MM.1S (cell line): ENCODE measurements around the gene TMEFF2.

Experiments
- DNase-seq: peaks from one replicate; pipeline ENCODE4 v3.0.0-alpha.2; 2015
- H2AFZ ChIP-seq: fragments of 300-600 bp; sonication (generic); 2 replicates; pipeline ENCODE4 v1.6.0; 2016; ENCODE audit warnings: antibody characterized with exemption, low read length
- H3F3A ChIP-seq: fragments of 300-600 bp; sonication (generic); 2 replicates; pipeline ENCODE4 v1.6.1; 2016; ENCODE audit warnings: mild to moderate bottlenecking, antibody characterized with exemption, low read length, moderate library complexity, mixed read lengths; ENCODE audit not compliant: insufficient read depth
- H3K27ac ChIP-seq: fragments of 300-600 bp; sonication (generic); 2 replicates; pipeline ENCODE4 v1.5.1; 2016; ENCODE audit warnings: mild to moderate bottlenecking, low read length
- H3K27me3 ChIP-seq: fragments of 300-600 bp; sonication (generic); replicated peaks from 2 replicates; pipeline ENCODE4 v1.6.0; 2016; ENCODE audit warnings: low read length; ENCODE audit not compliant: insufficient read depth
- H3K36me3 ChIP-seq: fragments of 300-600 bp; sonication (generic); replicated peaks from 2 replicates; pipeline ENCODE4 v1.6.1; 2016; ENCODE audit warnings: mild to moderate bottlenecking, low read length, mixed read lengths; ENCODE audit not compliant: insufficient read depth
- H3K4me1 ChIP-seq: fragments of 300-600 bp; sonication (generic); 2 replicates; pipeline ENCODE4 v1.6.1; 2016; ENCODE audit warnings: low read length, mixed read lengths
- H3K4me2 ChIP-seq: fragments of 300-600 bp; sonication (generic); 2 replicates; pipeline ENCODE4 v1.6.0; 2016; ENCODE audit warnings: low read depth, low read length
- H3K4me3 ChIP-seq: fragments of 300-600 bp; sonication (generic); 2 replicates; pipeline ENCODE4 v1.5.1; 2016; ENCODE audit warnings: low read length, mixed read lengths
- H3K79me2 ChIP-seq: fragments of 300-600 bp; sonication (generic); 2 replicates; pipeline ENCODE4 v1.6.1; 2016; ENCODE audit warnings: mixed run types, low read length, mixed read lengths
- H3K9ac ChIP-seq: fragments of 300-600 bp; sonication (generic); 2 replicates; pipeline ENCODE4 v1.6.1; 2016; ENCODE audit warnings: low read length, mixed read lengths
- H3K9me2 ChIP-seq: fragments of 300-600 bp; sonication (generic); replicated peaks from 2 replicates; pipeline ENCODE4 v1.6.1; 2016; ENCODE audit warnings: mild to moderate bottlenecking, low read length, mixed read lengths; ENCODE audit not compliant: insufficient read depth
- H3K9me3 ChIP-seq: fragments of 300-600 bp; sonication (generic); replicated peaks from 2 replicates; pipeline ENCODE4 v1.6.1; 2016; ENCODE audit warnings: mild to moderate bottlenecking, low read length, mixed read lengths; ENCODE audit not compliant: insufficient read depth
- H4K20me1 ChIP-seq: fragments of 300-600 bp; sonication (generic); 2 replicates; pipeline ENCODE4 v1.6.1; 2016; ENCODE audit warnings: mild to moderate bottlenecking, low read length, moderate library complexity, mixed read lengths; ENCODE audit not compliant: insufficient read depth
- EZH2 ChIP-seq: fragments of 300-600 bp; sonication (generic); optimal IDR thresholded peaks from 2 replicates; pipeline ENCODE3; 2017; ENCODE audit warnings: low read depth, mild to moderate bottlenecking, antibody characterized with exemption, low read length, mixed read lengths
- EZH2phosphoT487 ChIP-seq: fragments of 300-600 bp; sonication (generic); IDR thresholded peaks from 2 replicates; pipeline ENCODE4 v1.6.1; 2018; ENCODE audit warnings: antibody characterized with exemption, low read length
- TF ChIP-seq, protein P1 (sequence below): fragments of 300-600 bp; sonication (generic); IDR thresholded peaks from 2 replicates; pipeline ENCODE4 v1.5.1; 2016; ENCODE audit warnings: antibody characterized with exemption, low read length, mixed read lengths

Gene TMEFF2

GRCh38 chr2:192051533-192051932 is 143.2 kb downstream of the TMEFF2 start:
- no peaks in the 10 kb centered on the region for H3K4me1 ChIP-seq
- no peaks in the 10 kb centered on the region for H3K9me3 ChIP-seq

DNA sequence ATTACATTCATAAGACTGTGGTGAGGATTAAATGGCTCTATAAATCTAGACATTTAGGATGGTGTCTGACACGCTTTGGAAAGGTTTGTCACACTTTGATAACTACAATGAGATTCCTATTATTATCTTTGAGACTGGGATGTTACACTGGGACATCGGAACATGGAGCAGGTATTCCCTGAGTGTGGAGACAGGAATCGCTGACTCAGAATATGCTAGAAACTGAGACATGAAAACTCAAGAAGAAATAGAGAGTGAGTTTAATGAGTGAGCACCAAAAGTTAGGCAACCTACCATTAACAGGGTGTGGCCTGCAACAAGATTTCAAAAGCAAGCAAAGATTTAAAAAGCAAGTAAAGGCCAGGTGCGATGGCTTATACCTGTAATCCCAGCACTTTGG is 145.4 kb downstream of the TMEFF2 start:
- Histone ChIP-seq H3K9me2 (no peaks in the 10 kb centered on the region), H3K79me2 (no peaks in the 10 kb centered on the region), H3K27ac (no peak overlapping the region), H3K4me2 (no peak overlapping the region), H3K27me3 (no peaks in the 10 kb centered on the region), H3K4me3 (no peak overlapping the region), H2AFZ (no peak overlapping the region), H4K20me1 (no peaks in the 10 kb centered on the region), H3K36me3 (no peaks in the 10 kb centered on the region), H3K9ac (no peak overlapping the region), H3K9me3 (no peaks in the 10 kb centered on the region), H3F3A (no peaks in the 10 kb centered on the region), H3K4me1 (no peaks in the 10 kb centered on the region)
- DNase-seq: no peak
- TF ChIP-seq, protein P1, sequence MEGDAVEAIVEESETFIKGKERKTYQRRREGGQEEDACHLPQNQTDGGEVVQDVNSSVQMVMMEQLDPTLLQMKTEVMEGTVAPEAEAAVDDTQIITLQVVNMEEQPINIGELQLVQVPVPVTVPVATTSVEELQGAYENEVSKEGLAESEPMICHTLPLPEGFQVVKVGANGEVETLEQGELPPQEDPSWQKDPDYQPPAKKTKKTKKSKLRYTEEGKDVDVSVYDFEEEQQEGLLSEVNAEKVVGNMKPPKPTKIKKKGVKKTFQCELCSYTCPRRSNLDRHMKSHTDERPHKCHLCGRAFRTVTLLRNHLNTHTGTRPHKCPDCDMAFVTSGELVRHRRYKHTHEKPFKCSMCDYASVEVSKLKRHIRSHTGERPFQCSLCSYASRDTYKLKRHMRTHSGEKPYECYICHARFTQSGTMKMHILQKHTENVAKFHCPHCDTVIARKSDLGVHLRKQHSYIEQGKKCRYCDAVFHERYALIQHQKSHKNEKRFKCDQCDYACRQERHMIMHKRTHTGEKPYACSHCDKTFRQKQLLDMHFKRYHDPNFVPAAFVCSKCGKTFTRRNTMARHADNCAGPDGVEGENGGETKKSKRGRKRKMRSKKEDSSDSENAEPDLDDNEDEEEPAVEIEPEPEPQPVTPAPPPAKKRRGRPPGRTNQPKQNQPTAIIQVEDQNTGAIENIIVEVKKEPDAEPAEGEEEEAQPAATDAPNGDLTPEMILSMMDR: no peak
- TF ChIP-seq EZH2: no peak
- no peak for TF ChIP-seq EZH2phosphoT487

More at GRCh38 chr2:192051533-192051932, 143.2 kb downstream of the TMEFF2 start:
- H4K20me1 ChIP-seq: no peaks in the 10 kb centered on the region
- TF ChIP-seq, protein P1: no peak
- no peak overlapping the region for H3K4me3 ChIP-seq
- no peak overlapping the region for H3K4me2 ChIP-seq
- H3K27me3 ChIP-seq: no peaks in the 10 kb centered on the region
- H2AFZ ChIP-seq: no peak overlapping the region
- no peaks in the 10 kb centered on the region for H3K36me3 ChIP-seq
- H3F3A ChIP-seq: no peaks in the 10 kb centered on the region
- DNase-seq: no peak
- H3K27ac ChIP-seq: no peak overlapping the region
- H3K9me2 ChIP-seq: no peaks in the 10 kb centered on the region
- no peak overlapping the region for H3K9ac ChIP-seq
- H3K79me2 ChIP-seq: no peaks in the 10 kb centered on the region

GRCh38 chr2:192047315-192048107 is 147.2 kb downstream of the TMEFF2 start:
- no peaks in the 10 kb centered on the region for H4K20me1 ChIP-seq
- no peaks in the 10 kb centered on the region for H3K36me3 ChIP-seq
- H2AFZ ChIP-seq: no peak overlapping the region
- no peak overlapping the region for H3K4me2 ChIP-seq
- H3K4me1 ChIP-seq: no peaks in the 10 kb centered on the region
- no peaks in the 10 kb centered on the region for H3K27me3 ChIP-seq
- H3K9me2 ChIP-seq: no peaks in the 10 kb centered on the region
- H3F3A ChIP-seq: no peaks in the 10 kb centered on the region
- H3K79me2 ChIP-seq: no peaks in the 10 kb centered on the region
- TF ChIP-seq EZH2 (no peak), EZH2phosphoT487 (no peak)
- TF ChIP-seq, protein P1: no peak
- no peaks in the 10 kb centered on the region for H3K9me3 ChIP-seq
- H3K4me3 ChIP-seq: no peak overlapping the region
- no peak overlapping the region for H3K9ac ChIP-seq
- H3K27ac ChIP-seq: no peak overlapping the region
- no peak for DNase-seq
